ENCODE measurements around the gene FIP1L1. TPM values are rescaled to one million over a fixed set of nuclear protein-coding genes. Genes with fewer than 3 reads are reported as not detected.

FIP1L1 gene
- polyA plus RNA-seq, 2 of the 4 experiments (the other 2 are of a cell fraction), result 27.9 to 40.5 TPM

DNA sequence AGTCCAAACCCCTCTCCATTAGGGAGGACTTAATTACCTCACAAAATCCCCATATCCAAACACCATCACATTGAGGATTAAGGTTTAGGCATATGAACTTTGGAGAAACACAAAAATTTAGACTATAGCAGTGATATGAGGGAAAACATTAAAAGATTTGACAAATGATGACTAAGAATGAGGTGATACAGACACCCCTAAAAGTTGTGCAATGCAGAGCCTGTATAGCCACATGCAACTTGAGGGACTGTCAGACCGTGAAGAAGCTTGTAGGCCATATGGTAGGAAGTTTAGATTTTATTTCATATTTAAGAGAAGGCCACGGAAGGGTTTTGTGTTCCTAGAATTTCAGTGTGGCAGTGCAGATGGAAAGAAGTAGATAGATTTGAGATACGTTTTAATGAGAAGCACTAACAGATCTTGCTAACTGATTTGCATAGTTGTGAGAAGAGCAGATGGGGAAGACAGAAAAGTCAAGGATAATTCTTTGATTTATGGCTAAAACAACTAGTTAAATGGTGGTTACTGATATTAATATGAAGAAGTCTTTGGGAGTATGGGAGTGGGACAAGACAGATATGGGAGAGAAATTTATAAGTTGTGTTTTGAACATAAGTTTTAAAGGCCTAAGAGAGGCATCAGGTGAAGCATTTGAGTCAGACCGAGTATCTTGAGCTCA, 5.5 kb upstream of the FIP1L1 start:
- Histone ChIP-seq H3K4me2 (no peak overlapping the region), H3K4me3 (no peak overlapping the region), H3K9me3 (no peaks in the 10 kb centered on the region), H3K27ac (no peak overlapping the region), H3K4me1 (peaks cover 3% of the 10 kb centered on the region; the same call in 1 of the 3 replicates)
- FAIRE-seq, result no peak
- POLR2A ChIA-PET, result no interaction called here
- DNase-seq (ENCODE audit: low read depth in 1 of 2, low spot score in 1 of 2), result no peak
- TF ChIP-seq, protein P1, sequence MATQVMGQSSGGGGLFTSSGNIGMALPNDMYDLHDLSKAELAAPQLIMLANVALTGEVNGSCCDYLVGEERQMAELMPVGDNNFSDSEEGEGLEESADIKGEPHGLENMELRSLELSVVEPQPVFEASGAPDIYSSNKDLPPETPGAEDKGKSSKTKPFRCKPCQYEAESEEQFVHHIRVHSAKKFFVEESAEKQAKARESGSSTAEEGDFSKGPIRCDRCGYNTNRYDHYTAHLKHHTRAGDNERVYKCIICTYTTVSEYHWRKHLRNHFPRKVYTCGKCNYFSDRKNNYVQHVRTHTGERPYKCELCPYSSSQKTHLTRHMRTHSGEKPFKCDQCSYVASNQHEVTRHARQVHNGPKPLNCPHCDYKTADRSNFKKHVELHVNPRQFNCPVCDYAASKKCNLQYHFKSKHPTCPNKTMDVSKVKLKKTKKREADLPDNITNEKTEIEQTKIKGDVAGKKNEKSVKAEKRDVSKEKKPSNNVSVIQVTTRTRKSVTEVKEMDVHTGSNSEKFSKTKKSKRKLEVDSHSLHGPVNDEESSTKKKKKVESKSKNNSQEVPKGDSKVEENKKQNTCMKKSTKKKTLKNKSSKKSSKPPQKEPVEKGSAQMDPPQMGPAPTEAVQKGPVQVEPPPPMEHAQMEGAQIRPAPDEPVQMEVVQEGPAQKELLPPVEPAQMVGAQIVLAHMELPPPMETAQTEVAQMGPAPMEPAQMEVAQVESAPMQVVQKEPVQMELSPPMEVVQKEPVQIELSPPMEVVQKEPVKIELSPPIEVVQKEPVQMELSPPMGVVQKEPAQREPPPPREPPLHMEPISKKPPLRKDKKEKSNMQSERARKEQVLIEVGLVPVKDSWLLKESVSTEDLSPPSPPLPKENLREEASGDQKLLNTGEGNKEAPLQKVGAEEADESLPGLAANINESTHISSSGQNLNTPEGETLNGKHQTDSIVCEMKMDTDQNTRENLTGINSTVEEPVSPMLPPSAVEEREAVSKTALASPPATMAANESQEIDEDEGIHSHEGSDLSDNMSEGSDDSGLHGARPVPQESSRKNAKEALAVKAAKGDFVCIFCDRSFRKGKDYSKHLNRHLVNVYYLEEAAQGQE (IDR thresholded peaks at IDR 0.05), result no peak
- TF ChIP-seq KDM5A (IDR thresholded peaks at IDR 0.05) (no peak), ZNF302 (CRISPR knock-in tag; IDR thresholded peaks at IDR 0.05) (no peak), SMC3 (IDR thresholded peaks at IDR 0.05) (no peak), RARB (CRISPR knock-in tag; IDR thresholded peaks at IDR 0.05) (no peak), BHLHE40 (IDR thresholded peaks at IDR 0.05; ENCODE audit: low read depth, low read length) (no peak)
- WGBS (ENCODE audit: missing lambda C conversion rate), result 47% methylated on average over 4 of the region's 4 CpGs
- CTCF ChIA-PET, result no interaction called here
- no peak for ATAC-seq

DNA sequence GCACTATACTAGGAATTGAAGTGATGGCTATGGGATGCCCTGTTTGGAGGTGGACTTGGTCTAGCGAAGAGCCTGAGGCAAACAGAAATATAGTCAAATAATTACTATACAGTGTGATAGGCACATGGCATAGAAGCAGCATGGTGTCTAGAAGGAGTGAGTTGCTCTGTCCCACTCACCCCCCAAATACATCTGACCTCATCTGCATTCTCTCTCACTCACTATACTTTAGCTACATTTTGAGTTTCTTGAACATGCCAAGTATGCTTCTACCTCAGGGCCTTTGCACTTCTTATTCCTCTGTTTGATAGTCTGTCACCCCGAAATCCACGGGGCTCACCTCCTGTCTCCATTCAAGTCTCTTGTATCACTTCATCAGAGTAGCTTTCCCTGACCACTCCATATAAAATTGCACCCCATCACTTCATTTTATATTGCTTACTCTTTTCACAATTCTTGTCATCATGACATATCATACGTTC, 2.6 kb upstream of the FIP1L1 start:
- no peak overlapping the region for H3K4me2 ChIP-seq
- POLR2A ChIA-PET, result no interaction called here
- peaks cover 16% of the 10 kb centered on the region; the same call in 2 of the 3 replicates for H3K4me1 ChIP-seq
- DNase-seq (ENCODE audit: low read depth in 1 of 2, low spot score in 1 of 2) (no peak), FAIRE-seq (no peak), ATAC-seq (no peak)
- H3K27ac ChIP-seq, result no peak overlapping the region
- no peak for TF ChIP-seq GATA3 (IDR thresholded peaks at IDR 0.05; ENCODE audit: borderline replicate concordance)
- TF ChIP-seq JUN (IDR thresholded peaks at IDR 0.05), result no peak
- TF ChIP-seq, protein P2, sequence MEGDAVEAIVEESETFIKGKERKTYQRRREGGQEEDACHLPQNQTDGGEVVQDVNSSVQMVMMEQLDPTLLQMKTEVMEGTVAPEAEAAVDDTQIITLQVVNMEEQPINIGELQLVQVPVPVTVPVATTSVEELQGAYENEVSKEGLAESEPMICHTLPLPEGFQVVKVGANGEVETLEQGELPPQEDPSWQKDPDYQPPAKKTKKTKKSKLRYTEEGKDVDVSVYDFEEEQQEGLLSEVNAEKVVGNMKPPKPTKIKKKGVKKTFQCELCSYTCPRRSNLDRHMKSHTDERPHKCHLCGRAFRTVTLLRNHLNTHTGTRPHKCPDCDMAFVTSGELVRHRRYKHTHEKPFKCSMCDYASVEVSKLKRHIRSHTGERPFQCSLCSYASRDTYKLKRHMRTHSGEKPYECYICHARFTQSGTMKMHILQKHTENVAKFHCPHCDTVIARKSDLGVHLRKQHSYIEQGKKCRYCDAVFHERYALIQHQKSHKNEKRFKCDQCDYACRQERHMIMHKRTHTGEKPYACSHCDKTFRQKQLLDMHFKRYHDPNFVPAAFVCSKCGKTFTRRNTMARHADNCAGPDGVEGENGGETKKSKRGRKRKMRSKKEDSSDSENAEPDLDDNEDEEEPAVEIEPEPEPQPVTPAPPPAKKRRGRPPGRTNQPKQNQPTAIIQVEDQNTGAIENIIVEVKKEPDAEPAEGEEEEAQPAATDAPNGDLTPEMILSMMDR (IDR thresholded peaks at IDR 0.05), result no peak
- no peak for TF ChIP-seq POLR2AphosphoS2 (conservative IDR thresholded peaks at IDR 0.05; ENCODE audit: low read length)
- TF ChIP-seq ZFP36 (IDR thresholded peaks at IDR 0.05; ENCODE audit: borderline replicate concordance, partially characterized antibody), result no peak
- TF ChIP-seq CBX8 (IDR thresholded peaks at IDR 0.05), result no peak
- TF ChIP-seq NR3C1 (IDR thresholded peaks at IDR 0.05), result no peak
- no peak for TF ChIP-seq TP53 (CRISPR knock-in tag; IDR thresholded peaks at IDR 0.05)
- CTCF ChIA-PET, result interaction anchor here (0.9 kb wide), 1 partner anchor 8 kb away, joined by 3 read pairs; no protein-coding TSS in a partner anchor
- no peak overlapping the region for H3K4me3 ChIP-seq
- H3K9me3 ChIP-seq, result no peaks in the 10 kb centered on the region
- WGBS (ENCODE audit: missing lambda C conversion rate), result 29% methylated on average over 4 of the region's 4 CpGs

DNA sequence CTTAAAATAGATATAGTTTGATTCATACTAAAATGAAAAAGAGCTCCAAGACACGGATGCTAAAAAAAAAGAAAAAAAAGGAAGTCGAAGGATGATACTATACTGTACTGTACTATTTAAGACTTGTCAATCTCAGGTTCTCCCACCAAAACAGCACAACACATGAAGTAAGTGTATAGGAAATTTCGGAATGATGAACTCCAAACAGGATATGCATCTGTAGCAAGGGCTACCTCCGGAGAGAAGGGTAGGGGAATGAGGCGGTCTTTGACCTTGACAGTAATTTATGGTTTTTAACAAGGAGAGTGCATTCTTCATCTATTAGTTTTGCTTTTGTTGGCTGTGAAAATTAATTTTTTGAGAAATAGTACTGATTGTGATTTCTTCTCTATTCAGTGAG, 541 bp upstream of the FIP1L1 start:
- H3K4me3 ChIP-seq, result peak overlapping the region; percentile 96
- ChIA-PET POLR2A (interaction anchor here (1.0 to 1.9 kb wide), 3 partner anchors 10 to 14 kb away, joined by 3 to 7 read pairs (median 4); partner anchors contain the start of gene SCFD2), CTCF (interaction anchor here (0.6 kb wide), 1 partner anchor 189 kb away, joined by 4 read pairs; no protein-coding TSS in a partner anchor)
- no peaks in the 10 kb centered on the region for H3K9me3 ChIP-seq
- TF ChIP-seq, protein P3, sequence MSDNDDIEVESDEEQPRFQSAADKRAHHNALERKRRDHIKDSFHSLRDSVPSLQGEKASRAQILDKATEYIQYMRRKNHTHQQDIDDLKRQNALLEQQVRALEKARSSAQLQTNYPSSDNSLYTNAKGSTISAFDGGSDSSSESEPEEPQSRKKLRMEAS (IDR thresholded peaks at IDR 0.05), result no peak
- TF ChIP-seq EHF (CRISPR knock-in tag; IDR thresholded peaks at IDR 0.05) (no peak), RARB (CRISPR knock-in tag; IDR thresholded peaks at IDR 0.05) (no peak)
- TF ChIP-seq, protein P4, sequence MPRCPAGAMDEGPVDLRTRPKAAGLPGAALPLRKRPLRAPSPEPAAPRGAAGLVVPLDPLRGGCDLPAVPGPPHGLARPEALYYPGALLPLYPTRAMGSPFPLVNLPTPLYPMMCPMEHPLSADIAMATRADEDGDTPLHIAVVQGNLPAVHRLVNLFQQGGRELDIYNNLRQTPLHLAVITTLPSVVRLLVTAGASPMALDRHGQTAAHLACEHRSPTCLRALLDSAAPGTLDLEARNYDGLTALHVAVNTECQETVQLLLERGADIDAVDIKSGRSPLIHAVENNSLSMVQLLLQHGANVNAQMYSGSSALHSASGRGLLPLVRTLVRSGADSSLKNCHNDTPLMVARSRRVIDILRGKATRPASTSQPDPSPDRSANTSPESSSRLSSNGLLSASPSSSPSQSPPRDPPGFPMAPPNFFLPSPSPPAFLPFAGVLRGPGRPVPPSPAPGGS (IDR thresholded peaks at IDR 0.05), result no peak
- no peak for DNase-seq (ENCODE audit: low read depth in 1 of 2, low spot score in 1 of 2)
- H3K4me2 ChIP-seq, result peak overlapping the region; percentile 77
- 75% methylated on average over 5 of the region's 5 CpGs for WGBS (ENCODE audit: missing lambda C conversion rate)
- FAIRE-seq, result no peak
- peaks cover 17% of the 10 kb centered on the region; the same call in 2 of the 3 replicates for H3K4me1 ChIP-seq
- H3K27ac ChIP-seq, result peak overlapping the region; percentile 95 to 97
- no peak; a peak in 1 of 6 replicates for ATAC-seq
